Measurements from ENCODE around the gene CERS3. TPM values are rescaled to one million over a fixed set of nuclear protein-coding genes. Genes with fewer than 3 reads are reported as not detected.

Gene CERS3
- total and polyA plus RNA-seq, 2 donors (not counting 1 experiment from before 2014, with no cell fraction given) = 0.12 to 0.34 TPM

DNA sequence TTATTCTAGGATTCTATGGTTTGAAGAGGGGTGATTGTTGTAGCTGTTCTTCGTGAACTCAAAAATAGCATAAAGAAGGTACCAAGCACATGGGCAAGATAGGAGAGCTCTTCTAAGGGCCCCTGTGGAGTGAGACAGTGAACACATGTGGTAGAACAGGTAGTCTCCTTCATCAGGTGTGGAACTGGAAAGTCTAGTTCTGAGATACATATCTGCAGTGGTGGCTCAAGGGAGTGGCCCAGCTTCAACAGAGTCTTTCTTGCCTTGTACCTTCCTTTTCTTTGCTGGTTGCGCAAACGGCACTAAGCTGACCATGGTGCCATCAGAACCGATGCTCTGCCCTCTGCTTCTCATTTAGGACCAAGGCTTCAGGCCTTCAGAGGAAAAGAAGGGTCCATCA lies 65.2 kb downstream of the CERS3 start:
- WGBS (ENCODE audit: insufficient coverage) = 98% methylated on average over 3 of the region's 4 CpGs
- H3K79me2 ChIP-seq (ENCODE audit: control insufficient read depth, insufficient read depth, low read length) = no peaks in the 10 kb centered on the region
- H3K27me3 ChIP-seq (replicated peaks in 1 of 4; ENCODE audit: control extremely low read depth in 1 of 4, control insufficient read depth in 3 of 4, insufficient read depth in 4 of 4, low read length in 3 of 4) = no peaks in the 10 kb centered on the region
- ATAC-seq (ENCODE audit: low read depth) (no peak), DNase-seq (no peak)
- peaks cover 0 to 1% (median 0%) of the 10 kb centered on the region in 3 donors for H3K9me3 ChIP-seq (ENCODE audit: control extremely low read depth in 1 of 3, control insufficient read depth in 2 of 3, insufficient read depth in 1 of 3, low read length in 2 of 3)
- Mint-ChIP-seq H3K4me1 (peaks cover 33% of the 10 kb centered on the region), H3K9me3 (ENCODE audit: insufficient read depth) (no peaks in the 10 kb centered on the region), H3K27me3 (no peaks in the 10 kb centered on the region), H3K4me3 (no peak overlapping the region), H3K27ac (no peak overlapping the region)
- no peak overlapping the region for H3K9ac ChIP-seq (ENCODE audit: low read length)
- intact Hi-C loops (cut with micrococcal nuclease) = no loop called here
- H4K20me1 ChIP-seq (ENCODE audit: control insufficient read depth, insufficient read depth, low read length, poor library complexity, severe bottlenecking) = no peaks in the 10 kb centered on the region
- no peak overlapping the region for H2AFZ ChIP-seq (ENCODE audit: insufficient read depth, low read depth, low read length, poor library complexity, severe bottlenecking)
- peaks cover 0 to 10% of the 10 kb centered on the region in 2 donors for H3K4me1 ChIP-seq (ENCODE audit: control insufficient read depth in 2 of 2, insufficient read depth in 2 of 2, low read length in 2 of 2)
- H3K4me3 ChIP-seq (ENCODE audit: control extremely low read depth in 1 of 5, extremely low read depth in 1 of 5, insufficient read depth in 1 of 5, low read depth in 2 of 5, low read length in 4 of 5) = no peak overlapping the region
- H3K4me2 ChIP-seq (replicated peaks; ENCODE audit: low read depth, low read length, poor library complexity, severe bottlenecking) = no peak overlapping the region
- ChIA-PET POLR2A (no interaction called here), CTCF (no interaction called here)
- H3K36me3 ChIP-seq (replicated peaks in 1 of 2; ENCODE audit: control extremely low read depth in 1 of 2, control insufficient read depth in 1 of 2, extremely low read depth in 1 of 2, insufficient read depth in 2 of 2, low read length in 1 of 2) = no peaks in the 10 kb centered on the region
- H3K27ac ChIP-seq (ENCODE audit: low read length in 2 of 2) = no peak overlapping the region
- TF ChIP-seq, protein P1, sequence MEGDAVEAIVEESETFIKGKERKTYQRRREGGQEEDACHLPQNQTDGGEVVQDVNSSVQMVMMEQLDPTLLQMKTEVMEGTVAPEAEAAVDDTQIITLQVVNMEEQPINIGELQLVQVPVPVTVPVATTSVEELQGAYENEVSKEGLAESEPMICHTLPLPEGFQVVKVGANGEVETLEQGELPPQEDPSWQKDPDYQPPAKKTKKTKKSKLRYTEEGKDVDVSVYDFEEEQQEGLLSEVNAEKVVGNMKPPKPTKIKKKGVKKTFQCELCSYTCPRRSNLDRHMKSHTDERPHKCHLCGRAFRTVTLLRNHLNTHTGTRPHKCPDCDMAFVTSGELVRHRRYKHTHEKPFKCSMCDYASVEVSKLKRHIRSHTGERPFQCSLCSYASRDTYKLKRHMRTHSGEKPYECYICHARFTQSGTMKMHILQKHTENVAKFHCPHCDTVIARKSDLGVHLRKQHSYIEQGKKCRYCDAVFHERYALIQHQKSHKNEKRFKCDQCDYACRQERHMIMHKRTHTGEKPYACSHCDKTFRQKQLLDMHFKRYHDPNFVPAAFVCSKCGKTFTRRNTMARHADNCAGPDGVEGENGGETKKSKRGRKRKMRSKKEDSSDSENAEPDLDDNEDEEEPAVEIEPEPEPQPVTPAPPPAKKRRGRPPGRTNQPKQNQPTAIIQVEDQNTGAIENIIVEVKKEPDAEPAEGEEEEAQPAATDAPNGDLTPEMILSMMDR (IDR thresholded peaks at IDR 0.05) = no peak
- no peak for TF ChIP-seq EZH2 (IDR thresholded peaks at IDR 0.05; ENCODE audit: borderline replicate concordance, insufficient read depth, low read depth, low read length, poor library complexity, severe bottlenecking)

DNA sequence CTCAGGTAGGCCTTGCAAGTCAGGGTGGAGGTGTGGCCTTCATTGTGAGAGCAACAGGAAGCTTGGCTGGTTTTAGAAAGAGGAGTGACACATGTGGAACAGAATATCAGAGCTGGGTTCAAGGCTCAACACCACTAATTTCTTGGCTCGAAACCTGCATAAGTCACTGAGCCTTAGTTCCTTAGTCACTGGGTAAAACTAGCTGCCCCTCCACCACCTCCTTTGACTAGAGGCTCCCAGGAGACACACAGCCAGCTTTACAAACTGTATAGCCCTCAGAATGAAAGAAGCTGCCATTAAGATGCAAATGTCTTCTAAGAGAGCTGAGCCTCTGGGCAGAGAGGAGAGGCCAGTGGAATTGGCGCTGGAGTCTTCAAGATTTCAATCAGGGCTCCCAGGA lies 67.7 kb downstream of the CERS3 start:
- POLR2A ChIA-PET = no interaction called here
- Histone ChIP-seq H4K20me1 (ENCODE audit: control insufficient read depth, insufficient read depth, low read length, poor library complexity, severe bottlenecking) (no peaks in the 10 kb centered on the region), H3K4me1 (ENCODE audit: control insufficient read depth in 2 of 2, insufficient read depth in 2 of 2, low read length in 2 of 2) (peaks cover 0 to 10% of the 10 kb centered on the region in 2 donors), H3K9ac (ENCODE audit: low read length) (no peak overlapping the region), H2AFZ (ENCODE audit: insufficient read depth, low read depth, low read length, poor library complexity, severe bottlenecking) (no peak overlapping the region), H3K36me3 (replicated peaks in 1 of 2; ENCODE audit: control extremely low read depth in 1 of 2, control insufficient read depth in 1 of 2, extremely low read depth in 1 of 2, insufficient read depth in 2 of 2, low read length in 1 of 2) (no peaks in the 10 kb centered on the region), H3K4me2 (replicated peaks; ENCODE audit: low read depth, low read length, poor library complexity, severe bottlenecking) (no peak overlapping the region), H3K27ac (ENCODE audit: low read length in 2 of 2) (no peak overlapping the region), H3K79me2 (ENCODE audit: control insufficient read depth, insufficient read depth, low read length) (no peaks in the 10 kb centered on the region), H3K27me3 (replicated peaks in 1 of 4; ENCODE audit: control extremely low read depth in 1 of 4, control insufficient read depth in 3 of 4, insufficient read depth in 4 of 4, low read length in 3 of 4) (no peaks in the 10 kb centered on the region), H3K9me3 (ENCODE audit: control extremely low read depth in 1 of 3, control insufficient read depth in 2 of 3, insufficient read depth in 1 of 3, low read length in 2 of 3) (peaks cover 0 to 4% (median 1%) of the 10 kb centered on the region in 3 donors), H3K4me3 (ENCODE audit: control extremely low read depth in 1 of 5, extremely low read depth in 1 of 5, insufficient read depth in 1 of 5, low read depth in 2 of 5, low read length in 4 of 5) (no peak overlapping the region)
- CTCF ChIA-PET = no interaction called here
- no peak overlapping the region for H3K27ac Mint-ChIP-seq
- TF ChIP-seq EZH2 (IDR thresholded peaks at IDR 0.05; ENCODE audit: borderline replicate concordance, insufficient read depth, low read depth, low read length, poor library complexity, severe bottlenecking) = no peak
- TF ChIP-seq, protein P1 (IDR thresholded peaks at IDR 0.05) = no peak
- 50% methylated on average over 1 of the region's 2 CpGs for WGBS (ENCODE audit: insufficient coverage)
- H3K4me3 Mint-ChIP-seq = no peak overlapping the region
- peaks cover 33% of the 10 kb centered on the region for H3K4me1 Mint-ChIP-seq
- no peak for ATAC-seq (ENCODE audit: low read depth)
- no peaks in the 10 kb centered on the region for H3K27me3 Mint-ChIP-seq
- DNase-seq = no peak
- intact Hi-C loops (cut with micrococcal nuclease) = no loop called here
- peaks cover 2% of the 10 kb centered on the region for H3K9me3 Mint-ChIP-seq (ENCODE audit: insufficient read depth)
